GM21447 (cell line): ENCODE data around the gene MBOAT2.
"Not testable (repeated sequence)": the region's sequence is repeated elsewhere in the genome, so short reads cannot be mapped to it uniquely, and the experiment has no call there.

ENCODE experiments used
- ATAC-seq: cut with Tn5 transposase; IDR thresholded peaks from one replicate; pipeline ENCODE4 v1.9.1; 2021; ENCODE audit not compliant: unreplicated experiment

MBOAT2 gene

GRCh38 chr2:8902757-8903156 is 100.7 kb downstream of the MBOAT2 start:
- ATAC-seq = not testable (repeated sequence)

GRCh38 chr2:8897206-8897605 is 106.3 kb downstream of the MBOAT2 start:
- ATAC-seq = not testable (repeated sequence)

- ATAC-seq = not testable (repeated sequence)
Measured at GRCh38 chr2:8896671-8897070, 106.8 kb downstream of the MBOAT2 start.

GRCh38 chr2:8895087-8895912 is 108.2 kb downstream of the MBOAT2 start:
- not testable (repeated sequence) for ATAC-seq

GRCh38 chr2:8893978-8894820 is 109.3 kb downstream of the MBOAT2 start:
- ATAC-seq = no peak

GRCh38 chr2:8893474-8893873 is 110.0 kb downstream of the MBOAT2 start:
- ATAC-seq = no peak

- no peak for ATAC-seq
Measured at GRCh38 chr2:8892111-8892510, 111.4 kb downstream of the MBOAT2 start.

- no peak for ATAC-seq
Measured at GRCh38 chr2:8889978-8890377, 113.5 kb downstream of the MBOAT2 start.

- no peak for ATAC-seq
Measured at GRCh38 chr2:8888963-8889362, 114.5 kb downstream of the MBOAT2 start.

GRCh38 chr2:8886876-8887275 is 116.6 kb downstream of the MBOAT2 start:
- ATAC-seq = no peak

- ATAC-seq = no peak
Measured at GRCh38 chr2:8886202-8886518, 117.3 kb downstream of the MBOAT2 start.

- no peak for ATAC-seq
Measured at GRCh38 chr2:8885449-8886201, 117.9 kb downstream of the MBOAT2 start.

GRCh38 chr2:8884812-8885211 is 118.7 kb downstream of the MBOAT2 start:
- ATAC-seq = no peak

GRCh38 chr2:8882094-8882493 is 121.4 kb downstream of the MBOAT2 start:
- ATAC-seq = no peak

GRCh38 chr2:8877894-8878293 is 125.6 kb downstream of the MBOAT2 start:
- ATAC-seq = no peak

GRCh38 chr2:8877332-8877731 is 126.2 kb downstream of the MBOAT2 start:
- ATAC-seq = no peak

- no peak for ATAC-seq
Measured at GRCh38 chr2:8876628-8877027, 126.9 kb downstream of the MBOAT2 start.

GRCh38 chr2:8872821-8873432 is 130.6 kb downstream of the MBOAT2 start:
- no peak for ATAC-seq

- no peak for ATAC-seq
Measured at GRCh38 chr2:8870441-8870840, 133.0 kb downstream of the MBOAT2 start.

- ATAC-seq = no peak
Measured at GRCh38 chr2:8867363-8867762, 136.1 kb downstream of the MBOAT2 start.

- no peak for ATAC-seq
Measured at GRCh38 chr2:8863331-8863953, 140.0 kb downstream of the MBOAT2 start.
